GM12864 (cell line): ENCODE data around the gene HPCAL4.

Experiments
- DNase-seq: peaks from one replicate; pipeline ENCODE4 v3.0.0-alpha.2; 2011; ENCODE audit warnings: low read depth
- H3K4me3 ChIP-seq: 2 replicates; pipeline ENCODE4 v1.5.1; 2011; ENCODE audit warnings: mild to moderate bottlenecking, low read depth, low read length, control low read depth
- CTCF ChIP-seq: IDR thresholded peaks from 2 replicates; pipeline ENCODE4 v1.5.1; 2011; ENCODE audit warnings: low read depth, mild to moderate bottlenecking, moderate library complexity, low read length, control low read depth, inconsistent platforms; ENCODE audit errors: missing control alignments

Gene HPCAL4

GRCh38 chr1:39720094-39720999 is 29.1 kb upstream of the HPCAL4 start:
- DNase-seq, result peak; percentile 40
- no peak overlapping the region for H3K4me3 ChIP-seq
- peak; percentile 26 for TF ChIP-seq CTCF

- no peak for DNase-seq
- no peak overlapping the region for H3K4me3 ChIP-seq
- peak; percentile 17 for TF ChIP-seq CTCF
These were observed 26.6 kb upstream of the HPCAL4 start for GRCh38 chr1:39717809-39718208.

GRCh38 chr1:39713557-39713956 is 22.3 kb upstream of the HPCAL4 start:
- no peak for DNase-seq
- H3K4me3 ChIP-seq, result no peak overlapping the region
- no peak for TF ChIP-seq CTCF

GRCh38 chr1:39711966-39712340 is 20.7 kb upstream of the HPCAL4 start:
- H3K4me3 ChIP-seq, result no peak overlapping the region
- no peak for TF ChIP-seq CTCF
- no peak for DNase-seq

- no peak for DNase-seq
- TF ChIP-seq CTCF, result no peak
- no peak overlapping the region for H3K4me3 ChIP-seq
These were observed 20.1 kb upstream of the HPCAL4 start for GRCh38 chr1:39711104-39711965.

- H3K4me3 ChIP-seq, result no peak overlapping the region
- TF ChIP-seq CTCF, result no peak
- DNase-seq, result no peak
These were observed 16.3 kb upstream of the HPCAL4 start for GRCh38 chr1:39707506-39707905.
